ENCODE measurements around the gene GPC5. TPM values are rescaled to one million over a fixed set of nuclear protein-coding genes. Genes with fewer than 3 reads are reported as not detected.

The GPC5 gene
- total and polyA plus RNA-seq, 2 of the 8 experiments (the other 6 are each of a cell fraction or from before 2014, with no cell fraction given) = 0.20 to 0.39 TPM

GRCh38 chr13:91491980-91492379, 93.6 kb downstream of the GPC5 start:
- Histone ChIP-seq H3K4me3 (ENCODE audit: extremely low read depth in 1 of 4, insufficient read depth in 2 of 4, low read depth in 3 of 4, low read length in 4 of 4) (no peak overlapping the region), H3K27ac (ENCODE audit: low read depth, low read length) (no peak overlapping the region), H3K79me2 (ENCODE audit: control insufficient read depth in 1 of 2, insufficient read depth in 2 of 2, low read length in 2 of 2) (no peaks in the 10 kb centered on the region), H2BK5ac (ENCODE audit: low read depth, low read length) (no peak overlapping the region), H2BK12ac (ENCODE audit: low read depth, low read length) (no peak overlapping the region), H3K4me2 (ENCODE audit: insufficient read depth in 1 of 2, low read depth in 2 of 2, low read length in 2 of 2) (no peak overlapping the region), H3K56ac (replicated peaks; ENCODE audit: insufficient read length, low read depth, low read length) (no peak overlapping the region), H3K4me1 (replicated peaks in 1 of 4; ENCODE audit: control insufficient read depth in 3 of 4, insufficient read depth in 4 of 4, low read length in 3 of 4) (no peaks in the 10 kb centered on the region), H3K4ac (replicated peaks; ENCODE audit: insufficient read length, low read depth, low read length) (no peak overlapping the region), H2AFZ (ENCODE audit: low read length) (no peak overlapping the region), H3K79me1 (ENCODE audit: low read depth, low read length) (no peaks in the 10 kb centered on the region), H3K9me3 (ENCODE audit: insufficient read depth in 2 of 2, low read depth in 1 of 2, low read length in 1 of 2) (no peaks in the 10 kb centered on the region), H3K9ac (replicated peaks in 1 of 4; ENCODE audit: extremely low read depth in 1 of 4, low read depth in 3 of 4, low read length in 3 of 4) (no peak overlapping the region), H2BK20ac (ENCODE audit: low read length) (no peak overlapping the region), H4K8ac (ENCODE audit: extremely low read depth, insufficient read depth, low read length) (no peak overlapping the region), H2BK15ac (ENCODE audit: low read length) (no peak overlapping the region), H4K20me1 (replicated peaks in 1 of 2; ENCODE audit: control insufficient read depth in 1 of 2, insufficient read depth in 2 of 2, low read length in 2 of 2) (no peaks in the 10 kb centered on the region), H3K36me3 (ENCODE audit: control insufficient read depth in 2 of 4, insufficient read depth in 4 of 4, low read length in 3 of 4) (no peaks in the 10 kb centered on the region), H3K23me2 (ENCODE audit: low read depth, low read length) (no peaks in the 10 kb centered on the region), H3K18ac (ENCODE audit: extremely low read depth, low read length) (no peak overlapping the region), H3K27me3 (replicated peaks in 1 of 4; ENCODE audit: control insufficient read depth in 3 of 4, extremely low read depth in 1 of 4, insufficient read depth in 3 of 4, low read length in 3 of 4) (no peaks in the 10 kb centered on the region), H2BK120ac (replicated peaks; ENCODE audit: low read depth, low read length) (no peak overlapping the region), H4K5ac (ENCODE audit: insufficient read length, low read depth, low read length) (no peak overlapping the region), H3K14ac (ENCODE audit: insufficient read length) (no peak overlapping the region), H3K23ac (ENCODE audit: insufficient read length) (no peak overlapping the region), H4K91ac (replicated peaks; ENCODE audit: insufficient read length, low read length) (no peak overlapping the region), H2AK5ac (ENCODE audit: low read depth, low read length) (no peak overlapping the region)
- POLR2A ChIA-PET (ENCODE audit: partially characterized antibody) = no interaction called here
- CTCF ChIA-PET (ENCODE audit: partially characterized antibody) = no interaction called here
- TF ChIP-seq EGR1 (IDR thresholded peaks at IDR 0.05; ENCODE audit: borderline replicate concordance, low read depth, low read length) = no peak
- no peak for TF ChIP-seq BCL11A (IDR thresholded peaks at IDR 0.05; ENCODE audit: low read depth in 2 of 2, low read length in 2 of 2)
- TF ChIP-seq SP4 (IDR thresholded peaks at IDR 0.05; ENCODE audit: low read length) = no peak
- no peak for TF ChIP-seq CREB1 (IDR thresholded peaks at IDR 0.05)
- no peak for TF ChIP-seq KDM5A (IDR thresholded peaks at IDR 0.05; ENCODE audit: low read length)
- TF ChIP-seq TAF7 (optimal IDR thresholded peaks at IDR 0.05; ENCODE audit: borderline replicate concordance, low read depth, low read length) = no peak
- TF ChIP-seq SIRT6 (IDR thresholded peaks at IDR 0.05; ENCODE audit: low read length) = no peak
- TF ChIP-seq JUN (IDR thresholded peaks at IDR 0.05; ENCODE audit: low read depth, low read length) = no peak
- no peak for TF ChIP-seq E2F6 (IDR thresholded peaks at IDR 0.05)
- WGBS, 2 experiments (ENCODE audit: extremely low coverage in 1 of 2, insufficient coverage in 1 of 2, insufficient read length in 1 of 2, insufficient replicate concordance in 2 of 2, low coverage in 1 of 2, low lambda C conversion rate in 2 of 2, missing lambda C conversion rate in 1 of 2) = 85% methylated on average over 2 of the region's 2 CpGs; no CpG with 5 or more reads in 1 of the 2 experiments
- DNase-seq (ENCODE audit: low read depth in 1 of 2, low spot score in 2 of 2) = no peak
- no peak for FAIRE-seq

All from H1 (cell line).